ENCODE measurements around the gene KRT27. TPM values are rescaled to one million over a fixed set of nuclear protein-coding genes. Genes with fewer than 3 reads are reported as not detected.

KRT27 gene
- total and polyA plus RNA-seq, 2 donors (not counting 3 experiments of a cell fraction or from before 2014, with no cell fraction given), result not detected

GRCh38 chr17:40793832-40794231 is 11.5 kb upstream of the KRT27 start:
- H3K27me3 ChIP-seq (ENCODE audit: control insufficient read depth in 2 of 2, insufficient read depth in 2 of 2, low read length in 2 of 2), result peaks cover 10 to 17% of the 10 kb centered on the region in 2 experiments
- no peaks in the 10 kb centered on the region for H3K9me3 ChIP-seq (replicated peaks; ENCODE audit: control insufficient read depth, insufficient read depth, low read length)
- H4K20me1 ChIP-seq (replicated peaks; ENCODE audit: control insufficient read depth, extremely low read depth, insufficient read depth, low read length), result no peaks in the 10 kb centered on the region
- ChIA-PET CTCF (interaction anchor here (1.5 to 3.2 kb wide), 2 partner anchors 9 to 179 kb away, joined by 6 to 19 read pairs; no protein-coding TSS in a partner anchor), POLR2A (no interaction called here)
- no peak overlapping the region for H3K4me2 ChIP-seq (ENCODE audit: insufficient read depth, low read length)
- no TSS peak for BruUV-seq (replicated peaks)
- intact Hi-C loops (cut with micrococcal nuclease), result no loop called here
- no peak for TF ChIP-seq MAX (IDR thresholded peaks at IDR 0.05; ENCODE audit: insufficient read depth, insufficient read length)
- no peak for TF ChIP-seq JUN (IDR thresholded peaks at IDR 0.05; ENCODE audit: borderline replicate concordance, insufficient read depth, insufficient read length, low read depth)
- no peak for TF ChIP-seq POLR2A (IDR thresholded peaks at IDR 0.05; ENCODE audit: low read depth, low read length)
- no peak for TF ChIP-seq POLR2AphosphoS5 (IDR thresholded peaks at IDR 0.05; ENCODE audit: insufficient read depth, low read depth, low read length)
- no peak for TF ChIP-seq MYC (IDR thresholded peaks at IDR 0.05; ENCODE audit: low read depth, low read length)
- no peak for TF ChIP-seq EZH2 (IDR thresholded peaks at IDR 0.05; ENCODE audit: borderline replicate concordance, low read depth, low read length, severe bottlenecking)
- TF ChIP-seq FOS (IDR thresholded peaks at IDR 0.05; ENCODE audit: borderline replicate concordance, insufficient read depth, low read length), result no peak
- TF ChIP-seq GATA2 (IDR thresholded peaks at IDR 0.05; ENCODE audit: insufficient read depth, insufficient read length, low read depth, low read length), result no peak
- TF ChIP-seq CTCF (IDR thresholded peaks at IDR 0.05; ENCODE audit: extremely low read depth in 1 of 2, insufficient read depth in 1 of 2, low read depth in 1 of 2, low read length in 2 of 2), result no peak
- no peak overlapping the region for H3K4me3 ChIP-seq (replicated peaks in 1 of 3; ENCODE audit: insufficient read depth in 1 of 3, low read depth in 1 of 3, low read length in 3 of 3)
- H3K36me3 ChIP-seq (ENCODE audit: control insufficient read depth in 2 of 2, extremely low read depth in 1 of 2, insufficient read depth in 2 of 2, low read length in 2 of 2), result no peaks in the 10 kb centered on the region
- H3K27ac ChIP-seq (ENCODE audit: insufficient read depth, low read depth, low read length), result no peak overlapping the region
- no peak overlapping the region for H3K9ac ChIP-seq (replicated peaks; ENCODE audit: extremely low read depth, insufficient read depth, low read length)
- H2AFZ ChIP-seq (ENCODE audit: low read depth, low read length), result no peak overlapping the region
- no peaks in the 10 kb centered on the region for H3K9me1 ChIP-seq (replicated peaks; ENCODE audit: control insufficient read depth, extremely low read depth, insufficient read depth, low read length)
- dilution Hi-C loops (cut with MboI; ENCODE audit: extremely low pct_ligation_motif_present, low sequenced_read_pairs), result no loop called here
- no peaks in the 10 kb centered on the region for H3K79me2 ChIP-seq (ENCODE audit: control insufficient read depth, insufficient read depth, low read length)
- FAIRE-seq (no peak), DNase-seq (ENCODE audit: low read depth, low spot score) (no peak)
- H3K4me1 ChIP-seq (ENCODE audit: control insufficient read depth, extremely low read depth, insufficient read depth, low read length), result no peaks in the 10 kb centered on the region
